Upper lobe of right lung (tissue), 1 donor: ENCODE results near the gene FZR1. TPM values are rescaled to one million over a fixed set of nuclear protein-coding genes. Genes with fewer than 3 reads are reported as not detected.

Experiments used
- ATAC-seq: fragments of 200-7000 bp; cut with Tn5 transposase; one replicate; pipeline ENCODE4 v1.9.1; 2020; ENCODE audit warnings: mild to moderate bottlenecking, moderate library complexity
- DNase-seq: peaks from one replicate; pipeline ENCODE4 v3.0.0-alpha.2; 2020
- H3K27ac ChIP-seq: fragments of 200-600 bp; one replicate; pipeline ENCODE4 v1.8.0; 2022
- H3K27me3 ChIP-seq: fragments of 200-600 bp; one replicate; pipeline ENCODE4 v1.8.0; 2022; ENCODE audit warnings: mild to moderate bottlenecking
- H3K36me3 ChIP-seq: fragments of 200-600 bp; one replicate; pipeline ENCODE4 v1.8.0; 2022
- H3K4me1 ChIP-seq: fragments of 200-600 bp; one replicate; pipeline ENCODE4 v1.8.0; 2022
- H3K4me3 ChIP-seq: fragments of 200-600 bp; one replicate; pipeline ENCODE4 v1.8.0; 2022; ENCODE audit warnings: mild to moderate bottlenecking
- H3K9me3 ChIP-seq: fragments of 200-600 bp; one replicate; pipeline ENCODE4 v1.8.0; 2022
- intact Hi-C: fragments of 100-400 bp; cut with DNase I; formaldehyde crosslinking; loops from one replicate; pipeline ENCODE4 v1.11.0; 2022
- total RNA-seq: library from RNA; stranded (reverse); fragmentation: NEBNext Ultra II Directional; extraction: Animal tissue kit (Norgen Biotek cat#: 25700); gene quantifications from one replicate; pipeline ENCODE4 v1.2.1, GENCODE V29; 2021
- TF ChIP-seq, protein P1 (sequence below): fragments of 200-600 bp; IDR thresholded peaks from one replicate; pipeline ENCODE4 v1.8.0; 2022; ENCODE audit warnings: antibody characterized with exemption
- donor health status: DM: no; HTN: yes; CAD: no; lungs with severe emphysema.

FZR1 gene
- total RNA-seq, 1 donor from 2014 or later, result 30.8 TPM

DNA sequence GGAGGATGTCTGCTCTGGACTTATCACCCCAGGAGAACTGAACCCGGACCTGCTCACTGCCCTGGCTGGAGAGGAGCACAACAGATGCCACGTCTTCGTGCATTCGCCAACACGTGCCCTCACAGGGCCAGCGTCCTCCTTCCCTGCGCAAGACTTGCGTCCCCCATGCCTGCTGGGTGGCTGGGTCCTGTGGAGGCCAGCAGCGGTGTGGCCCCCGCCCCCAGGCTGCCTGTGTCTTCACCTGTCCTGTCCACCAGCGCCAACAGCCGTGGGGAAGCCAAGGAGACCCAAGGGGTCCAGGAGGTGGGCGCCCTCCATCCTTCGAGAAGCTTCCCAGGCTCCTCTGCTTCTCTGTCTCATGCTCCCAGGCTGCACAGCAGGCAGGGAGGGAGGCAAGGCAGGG is 29.5 kb downstream of the FZR1 start:
- Histone ChIP-seq H3K36me3 (peaks cover 60% of the 10 kb centered on the region), H3K4me3 (no peak overlapping the region), H3K4me1 (no peaks in the 10 kb centered on the region), H3K27me3 (no peaks in the 10 kb centered on the region), H3K27ac (no peak overlapping the region), H3K9me3 (no peaks in the 10 kb centered on the region)
- no peak for ATAC-seq
- TF ChIP-seq, protein P1, sequence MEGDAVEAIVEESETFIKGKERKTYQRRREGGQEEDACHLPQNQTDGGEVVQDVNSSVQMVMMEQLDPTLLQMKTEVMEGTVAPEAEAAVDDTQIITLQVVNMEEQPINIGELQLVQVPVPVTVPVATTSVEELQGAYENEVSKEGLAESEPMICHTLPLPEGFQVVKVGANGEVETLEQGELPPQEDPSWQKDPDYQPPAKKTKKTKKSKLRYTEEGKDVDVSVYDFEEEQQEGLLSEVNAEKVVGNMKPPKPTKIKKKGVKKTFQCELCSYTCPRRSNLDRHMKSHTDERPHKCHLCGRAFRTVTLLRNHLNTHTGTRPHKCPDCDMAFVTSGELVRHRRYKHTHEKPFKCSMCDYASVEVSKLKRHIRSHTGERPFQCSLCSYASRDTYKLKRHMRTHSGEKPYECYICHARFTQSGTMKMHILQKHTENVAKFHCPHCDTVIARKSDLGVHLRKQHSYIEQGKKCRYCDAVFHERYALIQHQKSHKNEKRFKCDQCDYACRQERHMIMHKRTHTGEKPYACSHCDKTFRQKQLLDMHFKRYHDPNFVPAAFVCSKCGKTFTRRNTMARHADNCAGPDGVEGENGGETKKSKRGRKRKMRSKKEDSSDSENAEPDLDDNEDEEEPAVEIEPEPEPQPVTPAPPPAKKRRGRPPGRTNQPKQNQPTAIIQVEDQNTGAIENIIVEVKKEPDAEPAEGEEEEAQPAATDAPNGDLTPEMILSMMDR, result no peak
- DNase-seq, result no peak
- intact Hi-C loops, result no loop called here

DNA sequence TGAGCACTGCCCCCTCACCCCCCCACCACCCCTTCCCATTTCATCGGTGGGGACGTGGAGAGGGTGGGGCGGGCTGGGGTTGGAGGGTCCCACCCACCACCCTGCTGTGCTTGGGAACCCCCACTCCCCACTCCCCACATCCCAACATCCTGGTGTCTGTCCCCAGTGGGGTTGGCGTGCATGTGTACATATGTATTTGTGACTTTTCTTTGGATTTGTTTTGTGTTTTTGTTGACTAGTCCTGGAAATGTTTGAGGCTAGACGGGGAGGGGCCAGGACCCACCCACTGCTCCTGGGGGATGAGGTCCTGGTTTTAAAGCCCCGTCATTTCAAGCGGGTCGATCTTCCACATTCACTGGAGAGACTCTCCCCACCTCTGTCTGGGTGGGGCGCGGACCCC is 29.9 kb downstream of the FZR1 start:
- TF ChIP-seq, protein P1, result no peak
- DNase-seq, result no peak
- Histone ChIP-seq H3K27ac (no peak overlapping the region), H3K4me3 (no peak overlapping the region), H3K9me3 (no peaks in the 10 kb centered on the region), H3K27me3 (no peaks in the 10 kb centered on the region), H3K36me3 (peaks cover 56% of the 10 kb centered on the region), H3K4me1 (no peaks in the 10 kb centered on the region)
- no peak for ATAC-seq
- intact Hi-C loops, result no loop called here

GRCh38 chr19:3536429-3537100 is 30.5 kb downstream of the FZR1 start:
- no peaks in the 10 kb centered on the region for H3K27me3 ChIP-seq
- TF ChIP-seq, protein P1, result no peak
- ATAC-seq (no peak), DNase-seq (no peak)
- H3K36me3 ChIP-seq, result peaks cover 50% of the 10 kb centered on the region
- H3K9me3 ChIP-seq, result no peaks in the 10 kb centered on the region
- intact Hi-C loops, result no loop called here
- H3K4me3 ChIP-seq, result no peak overlapping the region
- no peaks in the 10 kb centered on the region for H3K4me1 ChIP-seq
- H3K27ac ChIP-seq, result no peak overlapping the region

- no peak overlapping the region for H3K4me3 ChIP-seq
- DNase-seq (no peak), ATAC-seq (no peak)
- no peak overlapping the region for H3K27ac ChIP-seq
- intact Hi-C loops, result no loop called here
- H3K36me3 ChIP-seq, result peaks cover 45% of the 10 kb centered on the region
- TF ChIP-seq, protein P1, result no peak
- H3K9me3 ChIP-seq, result no peaks in the 10 kb centered on the region
- H3K27me3 ChIP-seq, result no peaks in the 10 kb centered on the region
- no peaks in the 10 kb centered on the region for H3K4me1 ChIP-seq
These were observed 31.0 kb downstream of the FZR1 start for GRCh38 chr19:3537101-3537437.

DNA sequence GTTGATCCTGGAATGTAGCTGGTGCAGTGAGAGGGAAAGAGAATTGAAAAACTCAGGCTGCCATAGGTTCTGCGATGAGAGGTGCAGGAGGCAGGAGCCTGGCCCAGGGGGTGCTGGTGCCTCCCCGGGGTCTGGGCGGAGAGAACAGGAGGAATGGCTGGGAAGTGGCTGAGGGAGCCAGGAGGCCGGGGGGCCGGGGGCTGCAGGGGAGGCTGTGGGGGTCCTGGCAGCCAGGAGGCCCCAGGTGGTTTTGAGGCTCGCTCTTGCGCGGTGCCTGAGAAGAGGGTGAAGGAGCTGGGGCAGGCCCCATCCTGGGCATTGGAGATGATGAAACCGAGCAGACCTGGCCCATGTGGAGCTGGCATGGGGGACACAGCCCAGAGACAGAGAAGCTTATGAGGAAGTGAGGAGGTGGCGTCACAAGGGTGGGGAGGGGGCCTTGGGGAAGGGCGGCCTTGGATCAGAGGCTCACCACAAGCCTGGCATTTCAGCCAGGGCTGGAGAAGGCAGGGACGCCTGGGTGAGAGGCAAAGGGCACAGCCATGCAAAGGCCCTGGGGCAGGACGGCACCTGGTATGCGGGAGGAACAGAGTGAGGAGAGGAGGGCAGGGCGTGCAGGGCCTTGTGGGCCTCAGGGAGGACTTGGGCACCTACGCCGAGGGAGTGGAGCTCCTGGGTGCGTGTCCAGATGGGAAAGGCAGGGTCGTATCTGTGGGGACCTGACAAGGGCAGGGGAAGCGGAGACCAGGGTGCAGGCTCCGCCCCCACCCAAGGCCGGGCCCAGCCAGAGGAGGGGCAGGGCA is 31.5 kb downstream of the FZR1 start:
- Histone ChIP-seq H3K27me3 (no peaks in the 10 kb centered on the region), H3K4me3 (no peak overlapping the region), H3K27ac (no peak overlapping the region), H3K4me1 (no peaks in the 10 kb centered on the region), H3K9me3 (no peaks in the 10 kb centered on the region), H3K36me3 (peaks cover 39% of the 10 kb centered on the region)
- ATAC-seq (peak; percentile 12), DNase-seq (peak; percentile 59)
- TF ChIP-seq, protein P1, result no peak
- intact Hi-C loops, result no loop called here
